Stimulated activated CD4-positive, alpha-beta T cell treated with anti-CD3 and anti-CD28 coated beads, Interleukin-15, amount 100 ng/mL, for 24 hours (primary cell): ENCODE data around the gene XRN2.
"Not testable (repeated sequence)": the region's sequence is repeated elsewhere in the genome, so short reads cannot be mapped to it uniquely, and the experiment has no call there.

Experiments
- DNase-seq: peaks from one replicate; pipeline ENCODE4 v3.0.0-alpha.2; 2020

The XRN2 gene

DNA sequence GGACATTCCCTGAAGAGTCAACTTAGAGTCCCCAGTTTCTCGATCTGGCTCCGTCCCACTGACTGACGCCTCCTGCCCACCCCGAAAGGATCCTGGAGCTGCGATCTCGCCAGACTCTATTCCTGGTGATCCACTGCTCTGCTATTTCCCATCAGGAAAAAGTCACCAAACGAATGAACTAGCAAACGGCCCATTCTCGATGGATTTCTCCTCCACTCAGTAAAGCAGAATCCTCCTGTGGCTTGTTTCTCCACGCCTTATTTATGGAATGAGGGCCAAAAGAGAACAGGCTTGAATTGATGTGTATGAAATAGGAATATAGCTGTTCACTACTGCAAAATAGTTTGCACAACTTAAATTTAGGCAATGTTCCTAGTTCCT lies 88.8 kb downstream of the XRN2 start:
- no peak for DNase-seq

DNA sequence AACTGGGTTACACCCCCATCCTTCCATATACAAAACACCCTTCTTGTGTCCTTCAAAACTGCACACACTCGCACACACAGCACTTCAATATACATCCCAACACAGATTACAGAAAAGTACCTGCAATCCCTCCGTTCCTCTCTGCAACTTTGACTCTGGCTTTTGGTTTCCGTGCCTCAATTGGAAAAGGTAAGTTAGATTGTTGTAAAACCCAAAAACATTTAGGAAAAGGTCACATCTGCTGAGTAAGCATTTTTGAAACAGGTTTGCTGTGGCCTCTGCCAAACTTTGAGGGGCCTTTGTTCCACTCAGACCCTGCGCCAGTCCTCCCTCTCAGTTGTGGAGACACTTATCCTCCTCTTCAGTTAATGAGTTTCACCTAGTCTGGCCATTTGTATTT lies 90.0 kb downstream of the XRN2 start:
- no peak for DNase-seq

DNA sequence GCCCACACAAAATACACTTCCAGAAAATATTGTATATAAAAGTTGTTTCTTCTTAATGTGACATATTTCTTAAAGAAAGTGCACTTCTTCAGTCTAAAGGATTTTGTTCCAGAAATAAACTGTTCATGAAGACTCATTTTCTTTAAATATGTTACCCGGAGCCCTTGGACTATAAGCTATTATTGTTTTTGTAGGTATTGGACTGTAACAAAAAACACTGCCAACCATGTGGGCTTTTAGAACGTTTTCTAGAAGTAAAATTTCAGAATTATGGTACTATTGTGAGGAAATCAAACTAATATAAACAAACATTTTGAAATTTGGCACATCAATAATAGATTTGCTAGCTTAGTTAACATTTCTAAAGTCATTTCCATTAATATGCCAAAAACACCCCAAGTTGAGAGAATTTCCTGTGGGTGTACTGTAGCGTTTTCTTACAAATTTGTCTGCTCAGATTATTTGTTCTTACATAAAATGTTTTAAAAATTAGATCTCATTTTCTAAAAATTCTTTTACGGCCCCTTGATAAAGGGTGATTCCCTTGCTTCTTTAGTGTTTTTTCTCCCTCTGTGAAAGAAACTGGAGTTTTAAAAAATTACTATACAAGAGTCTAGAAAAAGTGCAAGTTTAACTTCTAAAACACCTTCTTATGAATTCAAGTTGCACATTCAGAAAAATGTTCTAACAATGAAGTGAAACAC lies 90.8 kb downstream of the XRN2 start:
- DNase-seq: no peak

DNA sequence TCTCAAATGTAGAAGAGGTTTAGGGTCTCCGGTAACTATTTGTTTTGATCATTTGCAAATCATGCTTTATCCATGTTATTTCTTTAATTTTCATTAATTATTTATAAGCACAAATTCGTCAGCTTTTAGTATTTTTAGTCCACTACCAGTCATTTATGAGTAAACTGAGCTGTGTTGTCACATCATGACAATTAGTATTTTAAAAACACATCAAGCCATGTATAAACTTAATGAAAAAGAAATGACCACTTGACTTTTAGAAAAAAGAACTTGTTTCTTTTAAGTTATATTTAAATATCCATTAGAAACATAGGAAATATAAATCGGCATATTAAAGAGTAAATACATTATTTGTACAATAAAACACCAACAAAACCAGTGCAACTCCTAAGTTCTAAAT lies 91.4 kb downstream of the XRN2 start:
- no peak for DNase-seq

DNA sequence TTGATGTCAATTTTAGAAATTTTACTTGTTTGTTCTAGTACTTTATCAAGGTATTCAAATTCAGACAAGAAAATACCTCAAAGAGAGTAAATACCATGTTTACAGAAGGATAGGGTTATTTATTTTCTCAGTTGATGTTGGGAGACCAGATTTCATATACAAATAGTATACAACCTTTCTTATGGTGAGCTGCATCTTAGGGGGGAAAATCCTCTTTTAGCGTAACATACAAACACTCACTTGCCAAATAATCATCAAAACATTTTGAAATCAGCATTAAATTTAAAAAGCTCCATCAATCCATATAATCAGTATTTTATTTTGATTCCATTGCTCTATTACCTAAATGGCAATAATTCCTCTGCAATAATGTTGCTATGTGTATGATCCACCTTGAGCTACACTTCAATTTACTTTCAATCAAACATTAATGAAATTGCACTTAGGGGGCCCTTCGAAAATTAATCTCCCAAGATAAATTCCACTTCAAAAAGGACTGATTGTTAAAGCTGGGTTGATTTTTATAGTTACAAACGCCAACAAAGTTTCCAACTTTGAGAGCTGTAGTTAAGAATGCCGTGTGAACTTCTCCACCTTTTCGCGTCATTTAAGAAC lies 92.0 kb downstream of the XRN2 start:
- no peak for DNase-seq

DNA sequence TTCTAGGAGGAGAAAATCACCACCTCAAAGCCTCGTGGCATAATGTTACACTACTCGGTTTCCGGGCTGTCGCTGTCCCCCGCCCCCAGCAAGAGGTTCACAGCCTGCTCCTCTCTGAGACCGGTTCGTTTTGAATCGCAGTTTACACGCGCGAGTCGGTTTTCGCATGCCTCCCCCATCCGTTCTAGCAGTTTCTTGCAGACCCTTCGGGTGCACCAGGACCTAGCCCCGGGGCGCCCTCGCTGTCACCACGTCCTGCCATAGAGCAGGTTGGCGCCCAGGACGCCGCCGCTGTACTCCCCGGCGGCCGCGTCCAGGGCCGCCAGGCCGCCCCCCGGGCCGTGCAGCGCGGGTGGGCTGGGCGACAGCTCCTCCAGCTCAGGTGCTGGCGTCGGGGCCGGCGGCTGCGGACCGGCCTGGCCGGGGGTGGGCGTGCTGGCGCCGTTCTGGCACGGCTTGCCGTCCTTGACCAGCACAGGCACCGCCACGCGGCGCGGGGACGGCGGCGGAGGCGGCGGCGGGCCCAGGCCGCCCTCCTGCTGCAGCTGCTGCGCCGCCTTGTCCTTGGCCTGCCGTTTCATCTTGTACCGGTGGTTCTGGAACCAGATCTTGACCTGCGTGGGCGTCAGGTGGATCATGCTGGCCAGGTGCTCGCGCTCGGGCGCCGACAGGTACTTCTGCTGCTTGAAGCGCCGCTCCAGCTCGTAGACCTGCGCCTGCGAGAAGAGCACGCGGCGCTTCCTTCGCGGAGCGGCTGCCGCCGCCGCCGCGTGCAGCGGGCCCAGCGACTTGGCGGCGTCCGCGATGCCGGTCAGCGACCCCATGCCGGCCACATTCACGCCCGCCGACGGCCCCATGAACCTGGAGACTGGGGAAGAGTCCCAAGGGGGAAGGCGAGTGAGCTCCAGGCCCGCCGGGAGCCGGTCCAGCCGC lies 92.8 kb downstream of the XRN2 start:
- DNase-seq: peak; percentile 55

DNA sequence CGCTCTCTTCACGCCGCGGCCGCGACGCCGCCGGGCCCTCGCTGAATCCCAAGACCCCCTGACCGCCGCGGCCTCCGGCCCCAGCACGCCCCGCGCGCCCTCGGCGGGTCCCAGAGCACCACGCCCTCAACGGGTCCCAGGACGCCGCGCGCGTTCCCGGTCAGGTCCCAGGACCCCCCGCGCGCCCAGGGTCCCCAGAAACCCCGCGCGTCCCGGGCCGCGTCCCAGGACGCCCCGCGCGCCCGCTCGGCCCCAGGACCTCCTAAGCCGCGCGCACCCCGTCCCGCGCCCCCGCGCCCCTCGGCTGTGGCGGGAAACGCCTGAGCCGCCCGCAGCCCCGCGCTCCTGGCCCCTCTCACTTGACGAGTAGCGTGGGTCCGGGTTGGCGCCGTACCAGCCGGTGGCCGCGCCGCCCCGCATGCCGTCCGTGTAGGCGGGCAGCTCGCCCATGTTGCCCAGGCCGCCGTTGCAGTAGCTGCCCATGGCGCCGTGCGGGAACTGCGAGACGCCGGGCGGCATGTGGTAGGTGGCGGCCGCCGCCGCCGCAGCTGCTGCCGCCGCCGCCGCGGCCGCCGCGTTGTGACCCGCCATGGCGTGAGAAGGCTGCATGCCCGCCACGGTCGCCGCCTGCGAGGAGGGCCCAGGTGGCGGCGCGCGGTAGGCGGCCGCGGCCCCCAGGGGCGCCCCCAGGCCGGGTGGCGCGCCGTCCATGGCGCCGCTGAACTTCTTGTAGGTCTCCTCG lies 93.6 kb downstream of the XRN2 start:
- peak; percentile 27 for DNase-seq

DNA sequence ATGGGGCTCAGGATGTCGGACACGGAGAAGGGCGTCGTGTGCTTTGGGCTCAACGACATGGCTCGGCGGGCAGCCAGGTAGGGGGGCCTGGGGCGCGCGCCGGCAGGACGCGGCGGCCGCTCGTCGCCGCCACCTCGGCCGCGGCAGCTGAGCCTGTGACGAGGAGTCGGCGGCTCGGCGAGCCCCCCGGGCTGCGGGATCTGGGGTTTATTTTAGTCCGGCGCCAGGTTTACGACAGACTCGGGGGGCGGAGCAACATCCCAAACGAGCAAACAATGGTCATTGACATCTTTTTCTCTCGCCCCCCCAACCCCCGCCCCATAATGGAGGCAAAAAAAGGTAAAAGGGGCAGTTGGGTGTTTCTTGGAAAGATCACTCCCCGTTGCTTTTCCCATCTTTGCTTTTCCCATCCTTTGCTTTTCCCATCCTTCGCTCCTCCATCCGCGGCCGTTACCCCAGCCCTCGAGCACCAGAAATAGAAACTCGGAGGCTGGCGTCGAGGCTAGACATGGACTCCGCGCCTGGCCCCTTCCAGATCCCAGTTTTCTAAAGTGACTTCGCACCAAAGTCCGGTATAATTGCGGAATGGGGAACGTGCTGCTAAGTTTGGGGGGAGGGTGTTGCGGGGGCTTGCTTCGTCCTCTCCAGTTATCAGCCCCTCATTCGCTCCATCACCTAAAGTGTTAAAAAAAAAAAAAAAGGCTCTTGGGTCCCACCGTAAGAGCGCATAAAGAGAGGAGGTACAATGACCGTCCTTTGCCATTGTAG lies 94.4 kb downstream of the XRN2 start, which contains the start of gene NKX2-4:
Gene NKX2-4 (minus strand): TSS at position 186 of the 768 bp plus-strand sequence. CDS start 127 bp downstream, at position 59.
- DNase-seq: no peak

DNA sequence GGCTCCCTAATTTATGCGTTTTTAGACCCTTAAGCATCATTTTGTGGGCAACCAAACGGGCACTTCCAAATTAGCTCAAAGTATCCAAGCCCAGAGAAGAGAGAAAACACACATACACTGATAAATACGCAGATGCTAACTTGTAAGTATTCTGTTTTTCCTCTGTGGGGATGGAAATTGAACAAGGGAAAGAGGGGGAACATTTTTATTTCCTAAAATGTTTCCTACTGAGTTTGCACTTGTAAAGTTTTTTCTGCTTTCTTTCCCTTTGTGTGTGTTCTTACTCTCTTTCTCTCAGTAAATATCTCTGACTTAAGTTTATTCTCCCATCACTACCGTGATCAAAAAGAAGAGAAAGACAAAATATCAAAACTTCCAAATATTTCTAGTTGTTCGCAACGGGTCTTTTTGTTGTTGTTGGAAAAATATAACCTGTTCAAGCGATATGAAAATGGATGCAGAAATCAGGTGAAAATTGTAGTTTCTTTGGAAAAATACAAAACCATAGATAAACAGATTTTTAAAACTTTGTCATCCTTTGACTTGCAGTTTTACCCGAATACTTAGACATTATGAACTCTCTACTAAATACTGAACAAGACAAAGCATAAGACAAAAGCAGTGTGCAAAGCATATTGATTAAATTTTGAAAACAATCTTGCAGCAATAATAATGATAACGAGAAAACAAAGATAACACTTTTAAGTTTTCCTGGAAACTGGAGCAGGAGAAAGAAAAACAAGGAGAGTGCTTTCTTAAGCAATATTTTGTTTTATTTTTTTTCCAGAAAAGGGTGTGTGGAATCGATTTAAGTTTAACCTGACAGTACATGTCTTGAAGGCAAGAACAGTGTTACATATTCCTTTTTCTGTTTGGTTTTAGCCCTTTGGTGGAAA lies 95.2 kb downstream of the XRN2 start:
- no peak for DNase-seq

DNA sequence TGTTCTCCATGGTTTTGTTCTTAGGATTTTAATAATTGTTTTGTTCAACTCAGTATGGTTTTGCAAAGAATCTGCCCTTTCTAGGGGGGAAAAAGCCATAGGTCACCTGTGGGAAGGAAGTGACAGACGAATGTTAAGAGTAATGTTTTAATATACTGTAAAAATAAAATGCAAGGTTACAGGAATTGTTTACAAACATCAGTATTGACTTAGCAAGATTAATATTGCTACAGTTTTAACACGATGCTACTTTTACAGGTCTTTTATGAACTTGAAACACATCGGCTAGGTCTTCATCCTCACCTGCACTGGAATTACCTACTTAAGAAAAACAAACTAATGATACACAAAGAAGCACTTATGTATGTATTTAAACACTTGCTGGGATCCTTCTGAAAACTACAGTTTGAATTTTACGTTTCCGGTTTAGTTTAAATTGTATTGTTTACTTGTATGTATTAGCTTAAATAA lies 95.9 kb downstream of the XRN2 start:
- no peak for DNase-seq

DNA sequence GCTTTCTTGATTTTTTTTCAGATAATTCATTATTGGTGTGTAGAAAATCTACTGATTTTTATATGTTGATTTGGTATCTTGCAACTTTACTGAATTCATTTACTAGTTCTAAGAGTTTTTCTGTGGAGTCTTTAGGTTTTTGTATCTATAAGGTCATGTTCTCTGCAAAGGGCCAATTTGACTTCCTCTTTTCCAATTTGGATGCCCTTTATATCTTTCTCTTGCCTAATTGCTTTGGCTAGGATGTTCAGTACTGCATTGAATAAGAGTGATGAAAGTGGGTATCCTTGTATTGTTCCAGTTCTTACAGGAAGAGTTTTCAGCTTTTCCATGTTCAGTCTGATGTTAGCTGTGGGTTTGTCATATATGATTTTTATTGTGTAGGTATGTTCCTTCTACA lies 108.6 kb downstream of the XRN2 start:
- no peak for DNase-seq

DNA sequence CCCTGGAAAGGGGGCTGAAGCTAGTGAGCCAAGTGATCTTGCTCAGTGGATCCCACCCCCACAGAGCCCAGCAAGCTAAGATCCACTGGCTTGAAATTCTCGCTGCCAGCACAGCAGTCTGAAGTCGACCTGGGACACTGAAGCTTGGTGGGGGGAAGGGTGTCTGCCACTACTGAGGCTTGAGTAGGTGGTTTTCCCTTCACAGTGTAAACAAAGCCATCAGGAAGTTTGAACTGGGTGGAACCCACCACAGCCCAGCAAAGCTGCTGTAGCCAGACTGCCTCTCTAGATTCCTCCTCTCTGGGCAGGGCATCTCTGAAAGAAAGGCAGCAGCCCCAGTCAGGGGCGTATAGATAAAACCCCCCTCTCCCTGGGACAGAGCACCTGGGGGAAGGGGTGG lies 110.9 kb downstream of the XRN2 start:
- DNase-seq: not testable (repeated sequence)

DNA sequence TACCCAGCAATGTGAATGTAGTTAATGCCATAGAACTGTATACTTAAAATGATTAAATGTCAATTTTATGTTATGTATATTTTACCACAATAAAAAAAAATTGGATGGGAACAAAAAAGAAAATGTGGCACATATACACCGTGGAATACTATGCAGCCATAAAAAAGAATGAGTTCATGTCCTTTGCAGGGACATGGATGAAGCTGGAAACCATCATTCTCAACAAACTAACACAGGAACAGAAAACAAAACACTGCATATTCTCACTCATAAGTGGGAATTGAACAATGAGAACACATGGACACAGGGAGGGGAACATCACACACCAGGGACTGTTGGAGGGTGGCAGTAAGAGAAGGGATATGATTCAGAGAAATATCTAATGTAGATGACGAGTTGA lies 116.0 kb downstream of the XRN2 start:
- DNase-seq: not testable (repeated sequence)

DNA sequence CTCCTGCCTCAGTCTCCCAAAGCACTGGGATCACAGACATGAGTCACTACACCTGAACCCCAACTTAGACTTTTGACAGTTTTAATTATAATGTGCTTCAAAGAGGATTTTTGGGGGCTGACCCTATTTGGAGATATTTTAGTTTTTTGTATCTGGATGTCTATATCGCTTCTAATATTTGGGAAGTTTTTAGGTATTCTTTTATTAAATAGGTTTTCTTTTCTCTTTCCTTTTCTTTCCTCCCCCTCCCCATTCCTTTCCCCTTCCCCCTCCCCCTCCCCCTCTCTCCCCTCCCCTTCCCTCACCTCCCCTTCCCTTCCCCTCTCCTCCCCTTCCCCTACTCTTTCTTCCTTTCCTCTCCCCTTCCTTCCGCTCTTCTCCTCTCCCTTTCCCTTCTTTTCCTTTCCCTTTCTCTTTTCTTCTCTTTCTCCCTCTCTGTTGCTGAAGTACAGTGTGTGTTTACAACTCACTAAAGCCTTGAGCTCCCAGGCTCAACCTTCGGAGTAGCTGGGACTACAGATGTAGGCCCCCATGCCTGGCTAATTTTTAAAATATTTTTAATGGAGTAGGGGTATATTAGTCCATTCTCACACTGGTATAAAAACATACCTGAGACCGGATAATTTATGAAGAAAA lies 118.6 kb downstream of the XRN2 start:
- DNase-seq: no peak

DNA sequence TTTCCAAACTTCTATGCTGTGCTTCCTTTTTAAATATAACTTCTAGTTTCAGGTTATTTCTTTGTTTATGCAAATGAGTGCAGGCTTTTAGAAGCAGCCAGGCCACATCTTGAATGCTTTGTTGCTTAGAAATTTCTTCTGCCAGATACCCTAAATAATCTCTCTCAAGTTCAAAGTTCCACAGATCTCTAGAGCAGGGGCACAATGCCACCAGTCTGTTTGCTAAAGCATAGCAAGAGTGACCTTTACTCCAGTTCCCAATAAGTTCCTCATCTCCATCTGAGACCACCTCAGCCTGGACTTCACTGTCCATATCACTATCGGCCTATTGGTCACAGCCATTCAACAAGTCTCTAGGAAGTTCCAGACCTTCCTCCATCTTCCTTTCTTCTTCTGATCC lies 120.6 kb downstream of the XRN2 start:
- not testable (repeated sequence) for DNase-seq

DNA sequence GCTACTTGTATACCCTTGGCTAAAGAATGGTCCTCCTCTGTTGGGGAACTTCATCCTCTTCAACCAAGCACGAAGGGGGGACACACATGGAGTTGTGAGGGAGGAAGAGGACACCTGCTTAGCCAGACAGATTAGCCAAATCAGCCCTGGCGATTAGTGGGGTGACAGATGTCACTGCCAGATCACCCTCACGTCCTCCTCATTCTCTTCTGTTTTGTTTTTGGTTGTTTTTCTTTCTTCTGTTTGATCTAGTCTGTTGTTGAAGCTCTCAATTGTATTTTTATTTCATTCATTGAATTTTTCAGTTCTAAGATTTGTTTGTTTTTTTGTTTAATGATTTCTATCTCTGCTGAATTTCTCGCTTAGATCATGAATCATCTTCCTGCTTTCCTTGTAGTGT lies 121.7 kb downstream of the XRN2 start:
- DNase-seq: no peak

DNA sequence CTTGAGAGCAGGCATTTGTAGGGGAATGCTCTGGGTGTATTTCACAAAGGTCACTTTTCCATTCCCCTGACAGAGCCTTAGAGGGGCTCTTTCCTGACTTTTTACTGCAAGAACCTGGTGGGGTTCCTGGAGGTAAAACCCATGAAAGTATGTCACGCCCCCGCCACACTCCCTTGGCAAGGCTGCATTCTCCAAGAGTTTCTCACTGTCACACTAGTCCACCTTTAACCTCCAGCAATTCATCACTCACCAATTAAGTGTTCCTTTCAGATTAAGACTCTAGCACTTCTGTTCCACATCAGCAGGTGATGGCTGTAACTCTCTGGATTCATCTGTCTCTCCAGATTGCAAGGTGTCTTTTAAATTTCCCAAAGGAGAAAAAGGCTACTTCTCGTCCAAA lies 126.9 kb downstream of the XRN2 start:
- DNase-seq: no peak

DNA sequence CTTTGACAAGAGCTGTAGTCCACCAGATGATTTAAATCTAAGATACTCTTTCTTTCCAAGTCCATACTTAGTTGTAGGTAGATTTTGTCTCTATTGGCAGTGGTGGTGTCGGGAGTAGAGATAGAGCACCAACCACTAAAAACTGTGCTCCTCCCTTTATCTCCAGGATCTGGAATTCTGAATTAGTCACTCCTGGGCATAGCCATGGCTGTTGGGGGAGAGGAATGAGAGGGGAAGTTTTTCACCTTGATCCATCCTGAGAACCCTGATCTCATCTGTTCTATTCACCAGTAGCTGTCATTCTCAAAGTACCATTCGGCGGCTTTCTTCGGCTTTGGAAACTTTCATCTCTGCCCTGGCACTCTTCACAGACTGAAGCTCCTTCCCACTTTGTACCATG lies 129.8 kb downstream of the XRN2 start:
- no peak for DNase-seq

DNA sequence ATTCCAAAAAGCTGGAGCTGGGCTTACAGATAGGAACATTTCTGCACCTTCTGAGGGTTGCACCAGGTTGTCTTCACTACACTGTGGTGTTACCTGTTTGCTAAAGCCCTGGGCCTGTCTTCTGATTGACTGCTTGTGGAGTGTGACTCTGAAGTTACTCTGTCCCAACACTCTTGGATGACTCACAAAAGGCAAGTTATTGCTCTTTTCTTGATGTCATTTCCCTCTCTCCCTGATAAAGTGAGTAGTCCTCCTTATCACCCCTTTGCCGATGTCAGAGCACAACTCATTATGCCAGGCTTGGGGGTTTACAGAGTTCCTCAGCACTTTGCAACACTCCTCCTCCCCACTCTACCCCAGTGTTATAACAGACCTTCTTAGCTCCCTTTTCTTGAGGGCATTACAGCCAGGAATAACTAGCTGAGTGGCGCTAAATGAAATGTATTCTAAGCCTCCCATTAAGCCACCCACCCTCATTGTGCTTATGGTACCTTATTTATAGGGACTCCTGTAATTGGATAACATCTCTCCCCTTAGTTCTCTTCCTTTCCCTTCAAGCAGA lies 130.3 kb downstream of the XRN2 start:
- DNase-seq: no peak

DNA sequence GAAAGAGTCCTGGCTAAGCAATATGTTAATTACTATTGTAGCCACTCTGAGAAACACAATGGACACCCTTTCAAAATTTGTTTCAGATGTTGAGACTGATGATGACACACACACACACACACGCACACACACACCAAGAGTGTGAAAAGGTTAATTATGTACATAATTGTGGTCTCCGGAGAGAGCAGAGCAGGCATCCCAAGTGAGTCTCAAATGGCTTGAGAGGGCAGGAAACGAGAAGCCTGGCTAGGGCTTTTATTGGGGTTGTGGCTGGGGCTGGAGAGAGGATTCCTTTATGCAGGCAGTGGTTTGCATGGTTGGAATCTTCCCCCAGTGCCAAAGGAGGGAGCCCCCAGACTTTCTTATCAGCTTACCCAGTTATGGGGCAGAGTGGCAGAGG lies 132.4 kb downstream of the XRN2 start:
- DNase-seq: no peak
